BJ (cell line): Measurements from ENCODE around the gene SLIT1. TPM values are rescaled to one million over a fixed set of nuclear protein-coding genes. Genes with fewer than 3 reads are reported as not detected.
A peak's percentile ranks its signal among the peaks of the same experiment; 100 is the strongest.

Source experiments
- CTCF ChIA-PET: fragments of 350-600 bp; formaldehyde crosslinking; extraction: SDS; loops from one replicate; lab custom pipeline; 2021; ENCODE audit warnings: antibody characterized with exemption, inconsistent platforms; lab: Yijun Ruan, JAX
- POLR2A ChIA-PET: fragments of 300-600 bp; sonication (Branson Sonifier 250); formaldehyde crosslinking; extraction: SDS; loops from one replicate; lab custom pipeline; 2021; ENCODE audit warnings: antibody characterized with exemption; lab: Charles Lee
- DNase-seq: peaks from one replicate; pipeline ENCODE4 v3.0.0-alpha.2; 2011; ENCODE audit warnings: low read depth
- H3K27me3 ChIP-seq: 2 replicates; pipeline ENCODE4 v1.6.0; 2011; ENCODE audit warnings: low read length; ENCODE audit not compliant: control insufficient read depth, insufficient read depth
- H3K36me3 ChIP-seq: 2 replicates; pipeline ENCODE4 v1.5.1; 2011; ENCODE audit warnings: low read length; ENCODE audit not compliant: control insufficient read depth, insufficient read depth
- H3K4me3 ChIP-seq: 2 replicates; pipeline ENCODE4 v1.5.1; 2011; ENCODE audit warnings: low read depth, mild to moderate bottlenecking, control low read depth, low read length
- CTCF ChIP-seq: IDR thresholded peaks from 2 replicates; pipeline ENCODE4 v1.5.1; 2011; ENCODE audit warnings: low read depth, mild to moderate bottlenecking, control low read depth, inconsistent platforms, low read length, moderate library complexity; ENCODE audit not compliant: insufficient read depth
- polyA plus RNA-seq: library from polyadenylated mRNA; depleted of rRNA; stranded (reverse); fragments of >200 nt; gene quantifications from 2 replicates; pipeline ENCODE4 v1.2.3, GENCODE V29; 2011

Gene SLIT1
- polyA plus RNA-seq, 1 experiment: 0.02 TPM

- DNase-seq: no peak
- Histone ChIP-seq H3K4me3 (no peak overlapping the region), H3K27me3 (peaks cover 12% of the 10 kb centered on the region), H3K36me3 (no peaks in the 10 kb centered on the region)
- POLR2A ChIA-PET: no interaction called here
- CTCF ChIA-PET: interaction anchor here (1.0 to 12.4 kb wide), 7 partner anchors 19 to 704 kb away, joined by 3 to 188 read pairs (median 3); no protein-coding TSS in a partner anchor
- TF ChIP-seq CTCF: no peak
Observed at GRCh38 chr10:97074256-97075145, 111.3 kb downstream of the SLIT1 start.

- Histone ChIP-seq H3K27me3 (peaks cover 9% of the 10 kb centered on the region), H3K36me3 (no peaks in the 10 kb centered on the region), H3K4me3 (no peak overlapping the region)
- peak; percentile 9 for DNase-seq
- ChIA-PET CTCF (interaction anchor here (0.6 to 12.4 kb wide), 48 partner anchors 9 to 1557 kb away, joined by 3 to 188 read pairs (median 4); no protein-coding TSS in a partner anchor), POLR2A (interaction anchor here (1.0 to 1.1 kb wide), 2 partner anchors 9 to 137 kb away, joined by 3 read pairs; no protein-coding TSS in a partner anchor)
- peak; percentile 95 for TF ChIP-seq CTCF
Observed at GRCh38 chr10:97072851-97073665, 112.7 kb downstream of the SLIT1 start.

GRCh38 chr10:97071496-97071895 lies 114.3 kb downstream of the SLIT1 start:
- DNase-seq: no peak
- CTCF ChIA-PET: interaction anchor here (1.2 to 12.4 kb wide), 8 partner anchors 10 to 167 kb away, joined by 3 to 188 read pairs (median 22); no protein-coding TSS in a partner anchor
- no peak overlapping the region for H3K4me3 ChIP-seq
- POLR2A ChIA-PET: interaction anchor here (0.6 kb wide), 1 partner anchor 147 kb away, joined by 4 read pairs; no protein-coding TSS in a partner anchor
- H3K27me3 ChIP-seq: peaks cover 5% of the 10 kb centered on the region
- no peak for TF ChIP-seq CTCF
- no peaks in the 10 kb centered on the region for H3K36me3 ChIP-seq

- POLR2A ChIA-PET: no interaction called here
- no peak overlapping the region for H3K4me3 ChIP-seq
- no peak for TF ChIP-seq CTCF
- H3K27me3 ChIP-seq: peaks cover 5% of the 10 kb centered on the region
- no peaks in the 10 kb centered on the region for H3K36me3 ChIP-seq
- DNase-seq: no peak
- CTCF ChIA-PET: interaction anchor here (0.5 to 2.0 kb wide), 4 partner anchors 13 to 695 kb away, joined by 4 to 6 read pairs (median 4); no protein-coding TSS in a partner anchor
Observed at GRCh38 chr10:97069576-97070362, 116.0 kb downstream of the SLIT1 start.
